ENCODE data around the gene VPS50.

DNA sequence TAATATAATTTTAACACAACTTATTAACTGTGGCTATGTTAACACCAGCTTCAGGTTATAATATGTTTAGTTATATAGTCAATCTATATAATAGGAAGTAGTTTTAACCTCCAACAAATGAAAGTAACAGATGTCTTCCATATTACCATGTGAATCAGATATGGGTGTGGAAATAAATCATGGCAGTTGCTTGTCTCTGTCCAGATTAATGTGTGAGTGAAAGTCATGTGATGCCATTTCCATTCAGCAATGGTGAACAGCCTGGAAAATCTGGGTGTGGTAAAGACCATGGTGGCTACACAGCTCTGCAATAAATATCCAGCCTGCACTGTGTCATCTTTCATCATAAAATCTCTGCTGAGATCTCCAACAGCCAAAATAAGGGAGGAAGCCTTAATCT lies 33.7 kb upstream of the VPS50 start:
- TF ChIP-seq, protein P1, sequence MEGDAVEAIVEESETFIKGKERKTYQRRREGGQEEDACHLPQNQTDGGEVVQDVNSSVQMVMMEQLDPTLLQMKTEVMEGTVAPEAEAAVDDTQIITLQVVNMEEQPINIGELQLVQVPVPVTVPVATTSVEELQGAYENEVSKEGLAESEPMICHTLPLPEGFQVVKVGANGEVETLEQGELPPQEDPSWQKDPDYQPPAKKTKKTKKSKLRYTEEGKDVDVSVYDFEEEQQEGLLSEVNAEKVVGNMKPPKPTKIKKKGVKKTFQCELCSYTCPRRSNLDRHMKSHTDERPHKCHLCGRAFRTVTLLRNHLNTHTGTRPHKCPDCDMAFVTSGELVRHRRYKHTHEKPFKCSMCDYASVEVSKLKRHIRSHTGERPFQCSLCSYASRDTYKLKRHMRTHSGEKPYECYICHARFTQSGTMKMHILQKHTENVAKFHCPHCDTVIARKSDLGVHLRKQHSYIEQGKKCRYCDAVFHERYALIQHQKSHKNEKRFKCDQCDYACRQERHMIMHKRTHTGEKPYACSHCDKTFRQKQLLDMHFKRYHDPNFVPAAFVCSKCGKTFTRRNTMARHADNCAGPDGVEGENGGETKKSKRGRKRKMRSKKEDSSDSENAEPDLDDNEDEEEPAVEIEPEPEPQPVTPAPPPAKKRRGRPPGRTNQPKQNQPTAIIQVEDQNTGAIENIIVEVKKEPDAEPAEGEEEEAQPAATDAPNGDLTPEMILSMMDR (IDR thresholded peaks at IDR 0.05; ENCODE audit: low read length) = no peak
- TF ChIP-seq EZH2 (optimal IDR thresholded peaks at IDR 0.05; ENCODE audit: low read depth, low read length) = no peak

Data from MM.1S (cell line).